Tibial artery (tissue), 4 donors: Measurements from ENCODE around the gene SARM1.

Source experiments
- DNase-seq, 2 donors: peaks; one replicate each; pipeline ENCODE4 v3.0.0-alpha.2; 2019
- H3K27ac ChIP-seq, 2 donors: fragments of 200-600 bp; sonication (generic) in 1 of 2; 1 replicate in 1 of 2; 2 replicates in 1 of 2; pipeline ENCODE4 v1.5.1; 2018 to 2019; ENCODE audit warnings: mild to moderate bottlenecking in 1 of 2
- H3K27me3 ChIP-seq, 2 donors: fragments of 200-600 bp; sonication (generic) in 1 of 2; one replicate each; pipeline versions ENCODE4 v1.5.1 to v1.6.0; 2016 to 2019
- H3K36me3 ChIP-seq, 3 donors: fragments of 200-600 bp; sonication (generic) in 2 of 3; one replicate each; pipeline ENCODE4 v1.5.1; 2016 to 2019; ENCODE audit warnings: mild to moderate bottlenecking in 2 of 3
- H3K4me1 ChIP-seq, 4 donors: fragments of 200-600 bp; sonication (generic) in 2 of 4; 1 replicate in 3 of 4; 2 replicates in 1 of 4; pipeline ENCODE4 v1.5.1; 2016 to 2019
- H3K4me3 ChIP-seq, 2 donors: fragments of 200-600 bp; sonication (generic) in 1 of 2; 1 replicate in 1 of 2; 2 replicates in 1 of 2; pipeline ENCODE4 v1.5.1; 2018 to 2019; ENCODE audit warnings: mild to moderate bottlenecking in 2 of 2
- H3K9me3 ChIP-seq, 3 donors: fragments of 200-600 bp; sonication (generic) in 1 of 3; one replicate each; pipeline ENCODE4 v1.5.1; 2016 to 2019
- CTCF ChIP-seq, 2 experiments: fragments of 200-600 bp in 1 of 2; fragments of 450-650 bp in 1 of 2; IDR thresholded peaks; one replicate each; pipeline ENCODE4 v1.5.1; 2017 to 2019; ENCODE audit warnings: antibody characterized with exemption in 2 of 2, mild to moderate bottlenecking in 1 of 2, moderate library complexity in 1 of 2
- intact Hi-C: fragments of 100-400 bp; cut with DNase I; formaldehyde crosslinking; loops from one replicate; pipeline ENCODE4 v1.15.0; 2023; ENCODE audit warnings: low total_unique reads

The SARM1 gene

GRCh38 chr17:28372945-28373274 is 1.4 kb downstream of the SARM1 start:
- TF ChIP-seq CTCF (IDR thresholded peaks at IDR 0.05): no peak
- H3K9me3 ChIP-seq: no peaks in the 10 kb centered on the region
- no peak overlapping the region for H3K27ac ChIP-seq
- H3K36me3 ChIP-seq: peaks cover 0 to 5% (median 0%) of the 10 kb centered on the region in 3 donors
- intact Hi-C loops: no loop called here
- no peak for DNase-seq
- H3K27me3 ChIP-seq: no peaks in the 10 kb centered on the region
- peak overlapping the region; percentile 55 to 65 for H3K4me3 ChIP-seq
- H3K4me1 ChIP-seq: peaks cover 6 to 30% (median 23%) of the 10 kb centered on the region in 4 donors

GRCh38 chr17:28379814-28380801 is 8.6 kb downstream of the SARM1 start:
- no peak for TF ChIP-seq CTCF (IDR thresholded peaks at IDR 0.05)
- peaks cover 0 to 40% (median 7%) of the 10 kb centered on the region in 3 donors for H3K36me3 ChIP-seq
- DNase-seq: no peak
- H3K4me1 ChIP-seq: no peaks in the 10 kb centered on the region
- intact Hi-C loops: no loop called here
- H3K9me3 ChIP-seq: no peaks in the 10 kb centered on the region
- H3K27ac ChIP-seq: no peak overlapping the region
- no peaks in the 10 kb centered on the region for H3K27me3 ChIP-seq
- H3K4me3 ChIP-seq: no peak overlapping the region

- no peak for TF ChIP-seq CTCF (IDR thresholded peaks at IDR 0.05)
- Histone ChIP-seq H3K4me1 (peaks cover 0 to 4% (median 0%) of the 10 kb centered on the region in 4 donors), H3K27ac (no peak overlapping the region), H3K27me3 (no peaks in the 10 kb centered on the region), H3K4me3 (no peak overlapping the region), H3K9me3 (no peaks in the 10 kb centered on the region), H3K36me3 (peaks cover 0 to 45% (median 9%) of the 10 kb centered on the region in 3 donors)
- intact Hi-C loops: no loop called here
- DNase-seq: no peak
These were observed 9.8 kb downstream of the SARM1 start for GRCh38 chr17:28381141-28381825.

GRCh38 chr17:28384281-28385036 is 13.0 kb downstream of the SARM1 start:
- DNase-seq: peak; percentile 49 to 80
- Histone ChIP-seq H3K4me3 (peak overlapping the region; percentile 40 to 51), H3K27ac (no peak overlapping the region), H3K9me3 (no peaks in the 10 kb centered on the region), H3K27me3 (no peaks in the 10 kb centered on the region), H3K4me1 (peaks cover 0 to 4% (median 0%) of the 10 kb centered on the region in 4 donors), H3K36me3 (peaks cover 18 to 61% (median 25%) of the 10 kb centered on the region in 3 donors)
- TF ChIP-seq CTCF (IDR thresholded peaks at IDR 0.05): no peak
- intact Hi-C loops: no loop called here

GRCh38 chr17:28385037-28385400 is 13.5 kb downstream of the SARM1 start:
- Histone ChIP-seq H3K27ac (no peak overlapping the region), H3K36me3 (peaks cover 22 to 67% (median 31%) of the 10 kb centered on the region in 3 donors), H3K27me3 (no peaks in the 10 kb centered on the region), H3K9me3 (no peaks in the 10 kb centered on the region), H3K4me1 (peaks cover 0 to 4% (median 0%) of the 10 kb centered on the region in 4 donors), H3K4me3 (peak overlapping the region; percentile 40 to 51)
- TF ChIP-seq CTCF (IDR thresholded peaks at IDR 0.05): no peak
- DNase-seq: no peak
- intact Hi-C loops: no loop called here
